GM21717 (cell line): ENCODE results near the gene PITPNC1.
"Not testable (repeated sequence)": the region's sequence is repeated elsewhere in the genome, so short reads cannot be mapped to it uniquely, and the experiment has no call there.

ENCODE experiments used
- ATAC-seq: cut with Tn5 transposase; IDR thresholded peaks from one replicate; pipeline ENCODE4 v1.9.1; 2021; ENCODE audit warnings: mild to moderate bottlenecking, moderate library complexity; ENCODE audit not compliant: unreplicated experiment

PITPNC1 gene

DNA sequence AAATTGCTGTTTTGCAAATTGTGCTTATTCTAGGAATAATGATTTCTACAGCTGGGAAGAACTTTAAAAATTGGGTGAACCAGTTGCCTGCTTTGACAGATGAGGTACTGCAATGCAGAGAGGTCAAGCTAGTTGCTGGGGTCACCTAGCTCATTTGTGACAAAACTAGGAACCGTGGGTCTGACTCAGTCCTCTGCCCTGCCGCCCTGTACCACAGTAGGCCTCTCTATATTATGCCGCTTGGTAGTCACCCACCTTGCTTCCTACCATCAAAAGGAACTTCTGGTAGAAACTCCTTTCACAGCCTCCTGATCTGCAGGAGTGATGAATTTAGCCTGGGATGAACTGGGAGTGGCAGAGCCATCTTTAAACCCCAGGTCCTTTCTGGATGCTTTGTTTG is 105.7 kb downstream of the PITPNC1 start:
- no peak for ATAC-seq

DNA sequence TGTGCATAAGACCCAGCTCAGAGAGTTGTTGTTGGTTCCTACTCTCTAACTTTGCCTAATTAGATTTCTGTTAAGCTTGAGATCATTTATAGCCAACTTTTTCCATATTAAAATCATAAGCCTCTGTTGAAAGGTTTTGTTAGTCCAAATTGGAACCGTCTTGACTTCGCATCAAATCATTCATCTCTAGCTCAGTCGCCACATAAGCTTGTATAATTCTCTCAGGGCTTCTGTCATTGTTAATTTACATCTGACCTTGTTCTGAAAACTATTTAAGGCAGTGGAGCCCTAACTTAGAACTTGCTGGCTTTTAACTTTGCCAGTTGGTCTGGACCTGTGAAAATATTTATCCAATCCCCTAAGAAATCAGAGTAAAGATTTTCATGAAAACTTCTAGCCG is 107.2 kb downstream of the PITPNC1 start:
- no peak for ATAC-seq

DNA sequence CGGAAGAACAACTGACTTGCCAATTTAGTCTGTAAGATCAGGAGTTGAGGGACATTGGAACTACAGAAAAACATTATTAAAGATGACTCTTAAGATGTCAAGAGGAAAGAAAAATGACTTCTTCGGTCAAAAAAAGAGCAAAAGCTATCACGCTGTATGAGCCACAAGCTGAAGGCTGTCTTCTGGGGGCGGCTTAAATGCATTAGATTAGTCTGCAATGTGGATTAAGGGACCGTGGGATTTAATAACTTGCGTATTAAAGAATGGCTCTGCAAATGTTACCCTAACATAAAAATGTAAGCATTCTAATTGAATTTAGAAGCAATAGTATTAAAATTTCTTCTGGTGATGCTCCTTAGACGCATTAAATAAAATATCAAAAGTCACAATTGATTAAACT is 108.6 kb downstream of the PITPNC1 start:
- ATAC-seq: no peak

DNA sequence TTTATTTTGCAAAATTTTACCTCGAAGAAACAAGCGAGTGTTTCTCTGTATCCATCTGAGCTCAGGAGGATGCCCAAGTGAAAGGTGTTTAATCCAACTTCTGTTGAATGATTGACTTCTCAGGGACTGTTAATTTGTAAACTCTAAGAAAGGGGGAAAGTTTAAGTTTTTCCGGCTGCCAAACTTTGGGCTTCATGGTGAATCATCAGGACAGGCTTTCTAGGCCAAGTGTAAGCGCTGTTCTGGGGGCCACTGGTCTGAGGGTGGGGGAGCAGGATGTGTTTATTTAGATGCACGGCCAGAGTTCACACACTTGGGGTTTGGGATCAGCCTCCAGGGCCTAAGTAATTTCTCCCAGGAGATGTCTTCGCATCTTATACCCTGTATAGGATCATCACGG is 110.4 kb downstream of the PITPNC1 start:
- no peak for ATAC-seq

DNA sequence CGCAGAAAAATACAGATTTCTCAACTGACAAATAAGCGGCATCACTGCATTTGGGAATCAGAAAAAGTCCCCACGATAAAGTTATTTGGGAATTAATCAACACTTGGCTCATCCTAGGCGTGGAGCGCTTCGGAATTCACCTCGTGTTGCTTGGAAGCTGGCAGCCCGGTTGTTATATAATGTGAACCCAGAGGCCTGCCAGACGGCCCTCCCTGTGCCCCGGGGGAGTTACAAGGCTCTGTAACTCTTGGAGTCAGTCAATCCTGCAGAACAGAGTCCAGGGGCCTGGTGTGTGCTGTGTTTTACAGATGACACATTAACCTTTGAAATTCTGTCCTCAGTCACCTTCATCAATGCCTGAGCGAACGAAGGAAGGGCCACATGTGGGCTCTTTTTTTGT is 111.1 kb downstream of the PITPNC1 start:
- ATAC-seq: no peak

DNA sequence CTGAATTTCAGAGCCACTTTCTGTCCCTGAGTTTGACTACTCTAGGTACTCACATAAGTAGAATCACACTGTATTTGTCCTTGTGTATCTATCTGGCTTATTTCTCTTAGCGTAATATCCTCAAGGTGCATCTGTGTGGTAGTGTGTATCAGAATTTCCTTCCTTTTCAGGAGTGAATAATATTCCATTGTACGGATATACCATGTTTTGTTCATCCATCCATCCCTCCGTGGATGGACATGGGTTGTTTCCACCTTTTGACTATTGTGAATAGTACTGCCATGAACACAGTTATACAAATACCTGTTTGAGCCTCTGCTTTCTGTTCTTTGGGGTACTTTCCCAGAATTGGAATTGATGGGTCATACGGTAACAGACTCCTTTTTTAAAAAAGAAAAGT is 111.7 kb downstream of the PITPNC1 start:
- no peak for ATAC-seq

DNA sequence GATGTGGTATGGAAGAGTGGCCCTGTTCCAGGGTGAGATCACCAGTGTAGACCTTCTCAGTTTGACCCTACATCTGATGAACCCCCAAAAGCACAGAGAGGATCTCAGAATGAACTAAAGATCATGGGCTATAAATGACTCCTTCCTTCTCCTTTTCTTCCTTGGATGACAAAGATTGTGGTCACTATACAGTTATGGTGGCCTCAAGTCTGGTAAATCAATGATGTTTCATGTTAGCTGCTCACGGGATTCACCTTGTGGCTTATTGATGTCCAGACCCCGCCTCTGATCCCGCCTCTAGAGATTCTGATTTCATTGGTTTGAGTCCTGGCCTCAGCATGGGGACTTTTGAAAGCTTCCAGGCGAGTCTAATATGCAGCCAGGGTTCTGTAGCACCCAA is 112.2 kb downstream of the PITPNC1 start:
- no peak for ATAC-seq

DNA sequence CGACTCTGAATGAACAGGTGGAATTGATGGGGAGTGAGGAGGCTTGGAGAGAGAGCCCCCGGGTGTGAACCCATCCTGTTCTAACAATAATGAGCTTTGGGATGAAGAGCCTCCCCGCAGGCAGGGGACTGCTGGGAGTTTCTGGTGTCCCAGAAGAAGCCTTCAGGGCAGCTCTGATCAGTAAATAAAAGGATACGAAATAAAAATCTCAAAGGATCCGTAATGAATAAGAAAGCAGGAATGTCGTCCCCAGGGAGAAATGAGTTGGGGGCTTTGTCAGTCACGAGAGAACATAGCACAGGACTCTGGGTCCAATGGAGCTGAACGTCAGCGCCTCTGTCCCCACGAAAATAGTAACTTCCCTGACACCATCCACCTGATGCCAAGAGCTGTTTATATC is 113.4 kb downstream of the PITPNC1 start:
- no peak for ATAC-seq

DNA sequence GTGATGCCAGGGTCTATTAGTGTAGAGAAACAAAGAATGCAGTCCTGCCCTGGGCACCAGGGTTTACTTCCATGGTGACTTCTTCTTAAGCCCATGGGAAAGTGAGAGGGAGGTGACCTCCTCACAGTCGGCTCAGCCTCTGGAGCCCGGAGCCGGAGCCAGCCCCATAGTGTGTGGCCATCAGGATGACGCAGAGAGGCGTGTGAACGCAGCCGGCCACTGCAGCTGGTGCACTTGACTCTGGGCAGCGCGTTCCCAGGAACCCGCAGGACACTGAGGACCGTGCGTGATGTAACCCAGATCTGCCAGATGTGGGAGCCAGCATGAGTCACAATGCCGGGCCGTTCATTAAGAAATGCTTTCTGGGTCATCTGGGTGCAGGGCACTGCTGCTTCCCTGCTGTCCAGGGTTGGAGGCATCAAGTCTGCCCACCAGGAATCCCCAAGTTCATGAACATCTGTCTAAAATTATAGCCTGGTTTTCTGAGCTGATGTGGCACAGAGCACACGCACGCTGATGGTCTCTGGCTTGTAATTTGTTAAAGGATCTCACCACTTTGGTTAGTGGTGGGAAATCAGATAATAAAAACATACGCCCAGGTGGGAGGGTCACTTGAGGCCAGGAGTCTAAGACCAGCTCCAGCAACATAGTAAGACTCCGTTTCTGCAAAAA is 114.1 kb downstream of the PITPNC1 start:
- no peak for ATAC-seq

DNA sequence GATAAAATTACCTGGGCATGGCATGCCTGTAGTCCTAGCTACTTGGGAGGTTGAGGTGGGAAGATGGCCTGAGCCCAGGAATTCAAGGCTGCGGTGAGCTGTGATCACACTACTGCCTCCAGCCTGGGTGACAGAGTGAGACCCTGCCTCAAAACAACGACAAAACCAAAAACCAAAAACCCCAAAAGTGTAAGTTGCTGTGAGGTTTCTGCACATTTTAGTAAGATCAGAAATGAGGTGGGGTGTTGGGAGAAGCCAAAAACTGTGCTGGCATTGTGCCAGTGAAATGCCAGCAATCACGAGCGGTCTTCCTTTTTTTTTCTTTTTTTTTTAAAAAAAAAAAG is 114.6 kb downstream of the PITPNC1 start:
- no peak for ATAC-seq

DNA sequence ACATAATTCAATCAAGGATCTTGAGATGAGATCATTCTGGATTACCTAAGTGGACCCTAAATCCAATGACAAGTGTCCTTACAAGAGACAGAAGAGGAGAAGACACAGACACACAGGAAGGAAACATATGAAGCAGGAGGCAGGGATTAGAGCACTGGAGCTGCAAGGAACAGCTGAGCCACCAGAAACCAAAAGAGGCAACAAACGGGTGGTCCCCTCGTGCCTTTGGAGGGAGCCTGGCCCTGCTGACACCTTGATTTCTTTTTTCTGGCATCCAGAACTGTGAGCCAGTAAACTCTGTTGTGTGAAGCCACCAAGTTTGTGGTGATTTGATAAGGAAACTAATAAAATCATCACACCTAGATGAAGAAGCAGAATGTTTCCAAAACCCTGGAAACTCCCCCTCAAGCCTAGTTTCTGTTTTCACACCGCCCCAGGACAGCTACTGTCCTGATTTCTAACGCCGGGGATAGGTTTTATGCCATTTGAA is 115.2 kb downstream of the PITPNC1 start:
- ATAC-seq: no peak

DNA sequence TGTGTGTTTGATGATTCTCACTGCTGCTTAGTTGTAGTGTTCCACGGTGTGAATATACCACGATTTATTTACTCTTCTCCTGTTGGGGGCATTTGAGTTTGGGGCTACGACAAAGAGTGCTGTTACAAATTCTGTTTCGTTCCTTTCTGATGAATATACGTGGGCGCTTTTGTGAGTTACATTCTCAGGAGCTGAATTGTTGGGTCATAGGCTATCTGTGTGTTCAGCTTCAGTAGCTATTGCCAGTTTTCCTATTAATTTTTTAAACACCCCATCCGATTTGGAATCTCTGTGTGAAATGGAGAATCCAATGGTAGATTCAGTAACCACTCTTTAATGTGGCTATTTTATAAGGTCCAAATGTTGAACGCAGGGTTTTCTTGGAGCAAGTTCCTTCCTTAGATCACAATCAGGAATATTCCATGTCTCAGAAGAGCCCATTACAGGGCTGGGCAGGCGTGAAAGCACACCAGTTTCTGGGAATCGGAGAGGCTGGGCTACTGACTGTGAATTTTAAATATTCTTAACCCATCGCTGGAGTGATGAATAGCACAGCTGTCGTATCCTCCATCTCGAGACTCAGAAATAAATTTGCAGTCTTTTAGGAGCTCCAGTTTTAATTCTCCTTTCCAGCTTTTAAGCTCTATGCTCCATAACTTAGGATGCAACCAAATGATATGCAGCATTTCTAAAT is 115.9 kb downstream of the PITPNC1 start:
- no peak for ATAC-seq

DNA sequence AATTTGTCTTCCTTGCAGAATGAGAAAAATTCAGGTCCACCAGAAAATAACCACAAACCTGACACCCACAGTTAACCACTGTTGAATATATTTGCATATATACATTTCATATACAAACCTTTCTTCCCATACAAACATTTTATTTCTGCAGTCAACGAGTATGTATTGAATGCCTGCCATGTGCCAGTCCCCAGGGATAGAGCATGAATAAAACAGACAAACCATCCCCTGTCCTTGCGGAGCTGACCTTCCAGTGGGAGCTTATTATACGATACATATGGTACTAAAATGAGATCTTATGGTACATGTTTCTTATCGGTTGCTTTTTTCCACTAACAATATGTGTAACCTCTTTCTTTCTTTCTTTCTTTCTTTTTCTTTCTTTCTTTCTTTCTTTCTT is 116.7 kb downstream of the PITPNC1 start:
- ATAC-seq: no peak

DNA sequence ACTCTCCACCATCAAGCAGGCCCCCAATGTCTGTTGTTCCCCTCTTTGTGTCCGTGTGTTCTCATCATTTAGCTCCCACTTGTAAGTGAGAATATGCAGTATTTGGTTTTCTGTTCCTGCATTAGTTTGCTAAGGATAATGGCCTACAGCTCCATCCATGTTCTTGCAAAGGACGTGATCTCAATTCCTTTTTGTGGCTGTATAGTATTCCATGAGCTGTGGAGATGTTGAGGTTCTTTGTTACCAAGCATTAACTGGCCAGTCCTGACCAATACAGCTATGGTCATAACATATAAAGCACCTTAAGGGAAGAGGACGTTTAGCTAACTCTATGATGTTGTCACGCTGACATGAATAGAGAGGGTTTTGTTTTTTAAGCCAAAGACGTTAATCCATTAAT is 118.5 kb downstream of the PITPNC1 start:
- ATAC-seq: not testable (repeated sequence)

DNA sequence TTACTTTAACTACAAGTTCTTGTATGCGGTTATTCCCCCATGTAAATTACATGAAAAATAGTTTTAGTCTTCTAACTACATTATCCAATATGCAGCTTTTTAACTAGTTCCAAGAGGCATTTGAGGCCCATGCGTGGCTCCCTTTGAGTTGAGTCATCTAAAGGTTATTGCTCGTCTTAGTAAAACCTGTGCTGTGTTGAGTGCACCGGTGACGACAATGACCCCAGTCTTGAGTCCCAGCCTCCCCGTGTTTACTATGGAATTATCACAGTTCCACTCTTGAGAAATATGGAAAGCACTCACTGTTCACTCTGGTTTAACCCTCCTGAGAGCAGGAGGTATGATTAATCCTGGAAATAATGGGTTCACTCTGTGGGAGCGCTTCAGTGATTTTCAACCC is 119.2 kb downstream of the PITPNC1 start:
- ATAC-seq: no peak

DNA sequence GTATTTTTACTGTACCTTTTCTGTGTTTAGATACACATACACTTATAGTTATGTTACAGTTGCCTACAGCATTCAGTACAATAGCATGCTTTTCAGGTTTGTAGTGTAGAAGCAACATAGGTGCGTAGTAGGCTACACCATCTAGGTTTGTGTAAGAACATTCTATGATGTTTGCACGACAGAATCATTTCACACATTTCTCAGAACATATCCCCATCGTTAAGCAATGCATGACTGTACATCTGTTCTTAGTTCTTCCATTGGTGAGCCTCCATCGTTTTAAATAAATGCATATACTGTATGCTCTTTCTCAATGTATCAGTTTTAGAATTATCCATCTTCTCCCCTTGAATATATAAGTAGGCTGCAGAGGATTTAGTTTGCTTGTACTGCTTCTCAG is 122.6 kb downstream of the PITPNC1 start:
- no peak for ATAC-seq

DNA sequence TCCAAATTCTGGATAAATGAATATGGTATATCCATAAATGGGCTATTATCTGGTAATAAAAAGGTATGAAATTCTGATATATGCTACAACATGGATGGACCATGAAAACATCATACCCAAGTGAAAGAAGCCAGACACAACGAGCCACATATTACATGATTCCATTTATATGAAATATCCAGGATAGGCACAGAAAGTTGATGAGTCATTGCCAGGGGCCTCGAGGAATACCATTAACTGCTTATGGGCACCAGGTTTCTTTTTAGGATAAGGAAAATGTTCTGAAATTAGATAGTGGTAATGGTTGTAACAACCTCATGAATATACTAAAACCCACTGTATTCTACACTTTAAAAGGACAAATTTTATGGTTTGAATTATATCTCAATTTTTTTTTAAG is 123.2 kb downstream of the PITPNC1 start:
- ATAC-seq: no peak

DNA sequence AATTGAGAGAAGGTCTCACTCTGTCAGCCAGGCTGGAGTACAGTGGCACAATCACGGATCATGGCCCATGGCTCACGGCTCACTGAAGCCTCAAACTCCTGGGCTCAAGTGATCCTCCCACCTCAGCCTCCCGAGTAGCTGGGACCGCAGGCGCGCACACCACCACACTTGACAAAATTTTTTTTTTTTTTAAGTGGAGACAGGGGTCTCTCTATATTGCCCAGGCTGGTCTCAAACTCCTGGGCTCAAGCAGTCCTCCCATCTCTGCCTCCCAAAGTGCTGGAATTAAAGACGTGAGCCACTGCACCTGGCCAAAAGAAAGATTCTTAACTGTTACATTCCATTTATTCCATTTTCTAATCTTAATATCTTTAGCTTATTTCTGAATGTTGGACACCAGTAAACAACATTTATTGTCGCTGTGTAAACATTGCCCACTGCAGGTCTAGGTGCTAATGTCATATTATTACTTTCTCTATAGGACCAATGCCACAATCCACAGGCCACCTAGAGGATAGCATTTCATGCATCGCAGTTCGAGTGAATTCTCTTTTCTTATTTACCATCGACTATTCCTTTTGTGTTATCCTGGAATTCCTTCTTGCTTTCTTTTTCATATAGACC is 123.7 kb downstream of the PITPNC1 start:
- ATAC-seq: no peak

DNA sequence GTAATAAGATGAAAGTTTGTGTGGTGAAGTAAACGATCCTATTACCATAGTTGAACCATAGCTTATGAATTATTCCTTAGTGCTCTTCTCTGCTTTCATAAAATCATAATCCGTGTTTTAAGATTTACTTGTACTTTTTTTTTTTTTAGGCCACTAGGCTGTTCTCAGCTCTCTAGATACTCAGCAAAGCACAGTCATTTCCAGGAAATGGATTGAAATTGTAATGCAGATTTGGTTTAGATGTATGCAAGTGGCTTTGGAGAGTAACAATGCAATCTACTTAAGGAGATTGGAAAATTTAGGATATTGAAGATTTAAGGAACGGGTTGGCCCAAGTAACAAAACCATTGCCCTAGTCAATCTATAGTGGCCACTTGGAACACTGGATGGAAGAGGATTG is 125.1 kb downstream of the PITPNC1 start:
- no peak for ATAC-seq

DNA sequence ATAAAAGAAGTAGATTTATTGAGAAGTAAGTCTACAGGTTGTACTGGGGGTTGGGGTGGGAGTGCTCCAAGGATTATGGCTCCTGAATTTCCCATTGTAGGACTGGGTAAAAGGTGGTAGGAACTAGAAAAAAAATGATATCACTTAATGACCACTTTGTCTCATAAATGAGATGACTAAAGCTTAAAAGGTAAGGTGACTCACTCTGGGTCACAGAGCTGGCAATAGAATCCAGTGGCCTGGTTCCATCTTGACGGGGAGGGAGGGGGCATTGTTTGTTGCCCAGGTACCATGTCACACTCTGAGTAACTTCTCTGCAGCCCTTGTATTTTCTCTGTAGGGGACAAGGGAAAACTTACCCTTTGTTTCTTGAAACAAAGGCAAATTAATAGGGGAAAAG is 126.1 kb downstream of the PITPNC1 start:
- no peak for ATAC-seq

DNA sequence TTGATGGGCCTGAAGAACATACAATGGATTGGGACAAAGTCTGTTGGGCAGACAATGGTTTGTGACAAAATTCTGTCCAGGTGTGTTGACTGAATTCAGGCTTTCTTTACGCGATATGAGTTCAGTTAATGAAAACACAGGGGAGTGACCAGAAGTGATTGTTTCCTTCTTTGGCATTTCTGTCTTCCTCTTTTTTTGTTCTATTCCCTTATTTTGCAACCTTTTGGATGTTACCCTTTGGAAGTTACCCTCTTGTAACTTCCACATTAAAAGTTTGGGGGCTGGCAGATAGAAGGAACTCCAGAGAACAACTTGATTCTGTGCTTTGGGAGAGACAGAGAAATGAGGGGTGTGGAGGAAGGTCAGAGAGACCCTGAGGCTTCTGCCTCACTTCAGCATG is 126.7 kb downstream of the PITPNC1 start:
- ATAC-seq: no peak

DNA sequence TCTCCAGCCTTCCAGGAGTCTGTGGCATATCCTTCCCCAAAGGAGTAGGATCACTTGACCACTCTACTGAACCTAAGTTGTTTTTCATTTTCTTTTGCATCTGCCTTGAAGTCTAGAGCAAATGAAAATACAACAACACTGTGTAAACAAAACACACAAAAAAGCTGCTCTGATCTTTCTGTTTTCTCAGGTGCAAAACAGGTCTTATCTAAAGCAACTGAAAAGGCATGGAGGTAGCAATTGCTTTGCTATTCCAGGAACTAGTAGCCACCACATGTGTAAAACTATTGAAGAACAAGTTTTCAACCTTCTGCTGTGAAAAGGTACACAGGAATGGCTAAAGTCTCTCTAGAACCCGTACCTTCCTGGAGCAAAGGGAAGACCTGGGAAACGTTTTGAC is 127.1 kb downstream of the PITPNC1 start:
- no peak for ATAC-seq
